ENCODE measurements around the gene INPP1.

- TF ChIP-seq CTCF (IDR thresholded peaks at IDR 0.05; ENCODE audit: low read depth, low read length, poor library complexity, severe bottlenecking) (no peak), EZH2phosphoT487 (IDR thresholded peaks at IDR 0.05; ENCODE audit: borderline replicate concordance, low read length) (no peak)
Measured at GRCh38 chr2:190402986-190403603, 59.7 kb downstream of the INPP1 start.

All from DOHH2 (cell line).